HG02852 (cell line): Measurements from ENCODE around the gene RERE.
A peak's percentile ranks its signal among the peaks of the same experiment; 100 is the strongest.

Source experiments
- ATAC-seq: cut with Tn5 transposase; IDR thresholded peaks from one replicate; pipeline ENCODE4 v1.9.1; 2021; ENCODE audit warnings: mild to moderate bottlenecking, moderate library complexity; ENCODE audit not compliant: unreplicated experiment

The RERE gene

DNA sequence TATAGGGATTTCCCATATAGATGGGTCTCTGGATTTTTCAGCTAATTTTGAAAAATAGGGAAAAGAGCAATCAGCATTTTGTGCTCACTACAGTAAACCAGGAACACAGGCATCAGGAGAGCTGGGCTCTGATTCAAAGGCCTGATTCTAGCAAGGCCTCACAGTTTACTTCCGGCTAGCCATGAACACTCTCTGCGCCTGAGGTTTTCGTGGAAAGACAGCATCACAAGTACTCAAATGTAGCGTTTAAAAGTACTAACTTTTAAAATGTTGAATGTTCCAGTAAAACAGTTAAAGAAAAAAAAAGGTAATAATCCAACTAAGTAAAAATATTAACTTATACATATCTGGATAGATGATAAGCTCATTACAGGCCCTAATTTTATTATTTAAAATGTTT lies 379.0 kb downstream of the RERE start:
- ATAC-seq, result no peak

GRCh38 chr1:8437347-8437746 lies 380.1 kb downstream of the RERE start:
- ATAC-seq, result no peak

- no peak for ATAC-seq
Observed at GRCh38 chr1:8435569-8436071, 381.8 kb downstream of the RERE start.

DNA sequence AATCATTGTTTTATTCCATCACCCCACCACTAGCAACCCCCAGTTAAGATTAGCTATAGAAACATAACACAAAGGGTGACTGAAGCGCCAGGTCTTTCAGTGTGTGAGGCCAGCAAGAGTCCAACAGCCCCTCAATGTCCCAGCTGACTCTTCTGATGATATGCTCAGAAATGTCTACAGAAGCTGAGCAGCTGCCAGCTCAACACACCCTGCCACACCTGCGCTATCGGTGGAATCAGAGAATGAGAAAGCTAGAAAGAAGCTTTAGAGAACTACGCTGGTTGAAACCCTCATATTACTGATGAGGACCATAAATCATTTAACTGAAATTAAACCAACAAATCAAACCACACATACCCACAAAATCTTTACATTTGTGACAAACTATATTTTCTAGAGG lies 383.3 kb downstream of the RERE start:
- no peak for ATAC-seq

GRCh38 chr1:8431784-8432183 lies 385.7 kb downstream of the RERE start:
- no peak for ATAC-seq

DNA sequence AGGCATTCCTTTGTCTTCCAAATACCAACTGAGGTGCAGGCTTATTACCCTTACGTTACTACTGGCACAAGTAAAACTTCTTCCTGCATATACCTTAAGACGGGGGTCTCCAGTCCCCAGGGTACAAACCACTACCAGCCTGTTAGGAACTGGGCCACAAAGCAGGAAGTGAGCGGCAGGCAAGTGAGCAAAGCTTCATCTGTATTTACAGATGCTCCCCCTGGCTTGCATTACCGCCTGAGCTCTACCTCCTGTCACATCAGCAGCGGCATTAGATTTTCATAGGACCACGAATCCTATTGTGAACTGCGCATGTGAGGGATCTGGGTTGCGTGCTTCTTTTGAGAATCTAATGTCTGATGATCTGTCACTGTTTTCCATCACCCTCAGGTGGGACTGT lies 386.4 kb downstream of the RERE start:
- ATAC-seq, result no peak

DNA sequence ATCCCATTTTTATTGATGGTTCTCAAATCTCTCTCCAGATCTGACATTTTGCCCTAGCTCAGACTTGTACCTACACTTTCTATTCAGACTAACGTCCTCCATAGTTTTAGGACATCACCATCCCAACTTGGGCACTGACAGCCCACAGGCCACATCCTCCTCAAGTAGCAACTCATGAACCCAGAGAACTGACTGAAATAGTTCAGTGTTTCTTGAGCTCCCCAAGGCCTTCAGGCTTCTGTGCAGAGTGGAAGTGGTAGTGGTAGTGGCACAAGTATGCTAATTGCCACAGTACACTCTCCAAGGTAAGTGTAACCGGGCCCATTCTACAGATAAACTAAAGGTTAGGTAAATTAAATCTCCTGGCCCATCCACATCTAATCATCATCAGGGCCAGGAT lies 387.0 kb downstream of the RERE start:
- ATAC-seq, result no peak

DNA sequence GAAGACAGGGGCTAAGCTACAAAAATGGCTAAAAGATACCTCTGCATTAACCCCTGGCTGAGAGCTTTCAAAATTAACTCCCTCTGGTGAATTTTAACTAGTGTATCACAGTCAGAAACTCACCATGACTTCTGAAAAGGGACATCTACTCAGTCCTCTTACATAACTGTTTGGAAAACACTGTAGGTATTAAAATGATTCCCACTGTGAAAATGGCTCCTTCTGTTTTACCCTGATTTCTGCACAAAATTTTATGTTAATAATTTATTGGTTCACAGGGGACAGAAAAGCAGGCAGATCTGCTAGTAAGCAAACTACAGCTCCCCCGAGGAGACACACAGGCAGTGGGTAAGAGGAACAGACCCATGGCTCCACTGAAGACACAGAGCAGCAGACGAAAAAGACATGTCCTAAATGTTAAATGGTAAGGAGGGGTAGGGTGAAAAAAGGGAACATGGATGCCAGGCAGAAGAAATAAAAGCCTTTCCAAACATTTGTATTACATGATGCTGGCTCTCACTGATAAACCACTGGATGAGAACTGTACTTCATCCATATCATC lies 387.8 kb downstream of the RERE start:
- ATAC-seq, result no peak

DNA sequence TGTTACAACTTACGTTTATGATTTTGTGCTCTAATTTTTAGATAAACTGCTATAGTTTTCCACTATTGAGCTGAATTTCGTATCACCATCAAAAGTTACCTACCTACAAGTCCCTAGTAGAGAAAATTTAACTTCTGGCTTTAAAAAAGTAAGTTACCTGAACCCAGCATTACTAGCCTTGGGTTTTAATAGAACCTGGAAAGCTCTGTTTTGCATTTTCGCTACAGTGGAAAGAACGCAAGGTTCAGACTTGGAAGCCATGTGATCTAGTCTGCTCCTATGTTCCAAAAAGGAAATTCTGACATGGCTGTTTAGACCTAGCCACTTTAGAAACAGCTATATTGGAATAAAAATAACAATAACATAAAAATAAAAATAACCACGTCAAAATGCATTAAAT lies 389.0 kb downstream of the RERE start:
- ATAC-seq, result no peak

DNA sequence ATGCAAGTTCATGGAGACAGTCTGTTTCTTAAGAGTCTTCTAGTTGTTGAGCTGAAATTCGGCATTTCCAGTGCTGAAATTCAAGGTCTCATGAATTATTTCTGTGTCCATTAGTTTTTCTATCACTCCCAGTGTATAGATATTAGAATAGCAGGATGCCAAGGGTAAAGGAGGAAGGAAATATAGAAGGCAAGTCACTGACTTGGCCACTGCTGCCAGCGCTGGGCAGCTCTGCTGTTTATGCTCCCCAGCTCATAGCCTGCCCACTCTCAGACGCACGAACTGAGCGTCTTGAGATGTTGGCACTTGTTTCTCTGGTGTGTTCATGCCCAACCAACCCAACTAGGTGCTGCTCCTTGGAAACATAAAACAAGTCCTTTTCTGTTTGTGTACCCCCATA lies 389.5 kb downstream of the RERE start:
- no peak for ATAC-seq

DNA sequence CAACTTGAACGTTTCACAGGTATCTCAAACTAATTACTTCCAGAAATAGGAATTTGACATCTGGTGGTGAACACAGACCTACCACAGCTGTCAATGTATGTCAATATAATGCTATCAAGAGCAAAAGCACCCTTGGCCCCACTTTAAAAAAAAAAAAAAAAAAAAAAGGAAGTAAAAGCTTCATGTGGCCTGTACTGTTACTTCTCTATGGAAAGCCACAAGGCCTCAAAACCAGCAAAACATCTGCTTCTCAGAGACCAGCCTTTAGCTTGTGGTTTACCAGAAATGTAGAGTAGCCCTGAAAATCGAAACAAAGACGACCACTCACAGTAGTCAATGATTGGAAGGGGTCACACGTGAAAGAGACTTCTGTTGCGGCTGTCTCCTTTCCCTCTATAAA lies 389.9 kb downstream of the RERE start:
- ATAC-seq, result peak; percentile 69

- ATAC-seq, result no peak
Observed at GRCh38 chr1:8426996-8427395, 390.4 kb downstream of the RERE start.

- ATAC-seq, result no peak
Observed at GRCh38 chr1:8425781-8426161, 391.7 kb downstream of the RERE start.

DNA sequence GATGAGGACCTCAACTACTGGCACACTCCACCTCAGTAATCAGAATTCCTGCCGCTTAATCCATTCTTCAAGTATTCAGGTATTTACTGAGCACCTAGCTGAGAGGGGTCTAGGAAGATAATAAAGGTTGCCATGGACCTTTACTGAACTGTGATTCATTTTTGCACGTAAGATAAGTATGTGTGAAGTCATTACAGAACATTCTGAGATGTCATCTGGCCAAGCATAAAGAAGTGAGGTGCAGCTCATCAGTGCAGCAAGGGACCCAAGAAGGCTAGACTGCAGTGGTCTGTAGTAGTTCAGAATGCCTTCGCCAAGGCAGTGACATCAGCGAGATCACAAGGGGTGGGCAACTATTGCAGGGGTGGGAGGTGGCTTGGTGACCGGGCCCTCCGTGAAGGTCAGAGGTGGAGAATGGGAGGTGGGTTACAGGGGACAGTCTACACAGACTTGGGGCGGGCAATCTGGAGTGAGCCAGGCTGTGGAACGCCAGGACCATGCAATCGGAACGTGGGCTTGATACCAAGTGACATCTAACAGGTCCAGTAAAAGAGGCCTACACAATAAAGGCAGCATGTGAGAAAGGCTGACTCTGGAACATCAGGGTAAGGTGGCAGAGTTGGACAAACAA lies 392.2 kb downstream of the RERE start:
- ATAC-seq, result no peak

DNA sequence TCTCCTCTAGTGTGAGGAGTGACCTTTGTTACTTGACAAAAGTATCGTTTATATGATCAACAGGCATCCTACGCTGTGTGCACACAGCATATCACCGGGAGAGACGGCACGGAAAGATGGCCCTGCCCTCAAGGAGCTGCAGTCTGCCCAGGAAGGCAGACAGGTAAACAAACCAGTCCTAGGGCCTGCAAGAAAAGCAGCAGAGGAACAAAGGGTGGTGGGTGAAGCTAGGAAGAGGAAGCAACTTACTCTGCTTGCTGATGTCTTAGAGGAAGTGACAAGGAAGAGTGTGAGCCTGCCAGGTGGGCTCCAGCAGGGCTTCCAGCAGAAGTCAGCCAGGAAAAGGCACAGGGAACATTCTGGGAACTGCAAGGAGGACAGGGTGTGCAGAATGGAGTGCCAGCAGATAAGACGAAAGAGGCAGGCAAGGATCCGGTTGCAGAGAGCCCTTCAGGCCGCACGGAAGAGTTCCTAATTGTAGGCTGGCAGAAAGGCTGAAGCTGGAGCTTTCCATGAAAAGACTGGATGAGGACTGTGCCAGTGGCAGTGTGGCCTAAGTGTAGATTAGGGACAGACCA lies 392.8 kb downstream of the RERE start:
- no peak for ATAC-seq

GRCh38 chr1:8423692-8424538 lies 393.5 kb downstream of the RERE start:
- ATAC-seq, result no peak

- ATAC-seq, result no peak
Observed at GRCh38 chr1:8423269-8423691, 394.2 kb downstream of the RERE start.

DNA sequence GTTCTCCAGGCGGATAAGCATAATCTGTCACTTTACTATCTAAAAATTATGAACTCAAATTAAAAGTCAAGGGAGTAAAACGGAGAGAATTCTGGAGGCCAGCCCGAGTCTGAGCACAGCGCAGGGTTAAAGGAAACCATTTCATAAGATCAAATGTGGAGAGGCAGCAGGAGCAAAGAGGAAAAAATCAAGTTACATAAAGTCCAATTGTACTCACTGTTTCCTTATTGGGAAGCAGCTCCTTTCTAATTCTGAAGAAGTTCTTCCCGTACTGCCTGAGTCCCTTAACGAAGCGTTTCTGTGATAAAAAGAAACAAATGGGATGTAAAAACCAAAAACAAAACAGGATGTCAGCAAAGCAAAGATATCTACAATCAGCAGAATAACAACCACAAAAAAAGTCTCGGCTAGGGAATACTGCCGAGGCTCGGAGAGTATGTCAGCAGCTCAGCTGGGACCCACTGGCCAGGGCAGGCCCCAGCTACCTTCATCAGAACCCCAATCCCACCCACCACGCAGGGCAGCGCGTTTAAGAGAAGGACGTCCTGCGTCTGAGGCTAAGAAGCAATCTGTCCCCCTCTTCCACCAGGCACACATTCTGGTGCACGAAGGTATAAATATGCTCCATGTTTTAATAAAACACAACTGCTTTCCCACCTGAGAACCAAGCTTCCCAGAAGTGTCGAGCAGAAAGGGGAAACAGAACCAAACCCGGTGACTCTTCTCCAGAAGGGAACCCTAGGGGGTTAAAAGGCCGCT lies 394.8 kb downstream of the RERE start:
- no peak for ATAC-seq

- ATAC-seq, result no peak
Observed at GRCh38 chr1:8421721-8422120, 395.7 kb downstream of the RERE start.

DNA sequence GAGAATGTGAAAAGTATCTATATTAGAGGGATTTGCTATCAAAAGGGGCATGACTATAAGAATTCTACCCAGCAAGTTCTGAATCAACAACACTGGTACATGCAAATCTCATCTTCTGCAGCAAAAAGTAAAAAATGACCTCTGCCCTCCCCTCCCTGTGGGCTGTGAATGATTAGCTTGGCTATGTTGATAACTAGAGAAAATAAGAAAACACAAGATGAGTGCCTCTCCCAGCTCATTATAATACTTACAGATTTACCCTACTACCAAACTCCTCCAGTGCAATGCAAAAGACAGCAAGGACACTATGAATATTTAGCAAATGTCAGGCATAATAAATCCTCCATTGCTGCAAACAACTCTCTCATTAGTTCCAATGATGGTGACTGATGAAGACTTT lies 397.1 kb downstream of the RERE start:
- ATAC-seq, result no peak

GRCh38 chr1:8419861-8420260 lies 397.6 kb downstream of the RERE start:
- ATAC-seq, result no peak
